NCI-H69 (cell line): ENCODE data around the gene RNF25.

ENCODE experiments used
- DNase-seq: peaks from one replicate; lab custom pipeline; 2025; lab: John Stamatoyannopoulos, UW

The RNF25 gene

GRCh38 chr2:218679119-218679518 lies 7.3 kb upstream of the RNF25 start:
- DNase-seq, result no peak

- no peak for DNase-seq
These were observed 627 bp downstream of the RNF25 start for GRCh38 chr2:218671097-218671653.

GRCh38 chr2:218664653-218665052 lies 7.1 kb downstream of the RNF25 start:
- DNase-seq, result no peak

- DNase-seq, result no peak
These were observed 7.9 kb downstream of the RNF25 start for GRCh38 chr2:218663901-218664300.

GRCh38 chr2:218662827-218663226 lies 9.0 kb downstream of the RNF25 start:
- no peak for DNase-seq

GRCh38 chr2:218662377-218662776 lies 9.4 kb downstream of the RNF25 start:
- DNase-seq, result no peak

- DNase-seq, result no peak
These were observed 11.8 kb downstream of the RNF25 start for GRCh38 chr2:218659988-218660358.

GRCh38 chr2:218659258-218659987 lies 12.4 kb downstream of the RNF25 start, which contains the start of the genes BCS1L and ZNF142:
Gene BCS1L (plus strand): TSS chr2:218659683. CDS start chr2:218660988, 1,305 bp downstream.
Gene ZNF142 (minus strand): TSS chr2:218659623. CDS start chr2:218656429, 3,194 bp downstream.
- DNase-seq, result peak; percentile 92

- DNase-seq, result peak; percentile 65
These were observed 13.0 kb downstream of the RNF25 start for GRCh38 chr2:218658671-218659257.

- no peak for DNase-seq
These were observed 16.1 kb downstream of the RNF25 start for GRCh38 chr2:218655751-218656150.

- DNase-seq, result no peak
These were observed 23.1 kb downstream of the RNF25 start for GRCh38 chr2:218648787-218649100.

GRCh38 chr2:218648088-218648786 lies 23.6 kb downstream of the RNF25 start:
- DNase-seq, result peak; percentile 33

GRCh38 chr2:218645126-218645525 lies 26.7 kb downstream of the RNF25 start:
- DNase-seq, result no peak

- DNase-seq, result no peak
These were observed 27.1 kb downstream of the RNF25 start for GRCh38 chr2:218644721-218645120.

- no peak for DNase-seq
These were observed 28.0 kb downstream of the RNF25 start for GRCh38 chr2:218643751-218644310.

- no peak for DNase-seq
These were observed 29.0 kb downstream of the RNF25 start for GRCh38 chr2:218642786-218643185.

GRCh38 chr2:218642121-218642656 lies 29.6 kb downstream of the RNF25 start:
- no peak for DNase-seq

- DNase-seq, result no peak
These were observed 33.4 kb downstream of the RNF25 start for GRCh38 chr2:218638372-218638771.

- DNase-seq, result no peak
These were observed 36.1 kb downstream of the RNF25 start for GRCh38 chr2:218635719-218636118.

GRCh38 chr2:218631837-218632236 lies 40.0 kb downstream of the RNF25 start:
- DNase-seq, result peak; percentile 19

GRCh38 chr2:218627939-218628338 lies 43.9 kb downstream of the RNF25 start:
- no peak for DNase-seq

GRCh38 chr2:218626369-218626768 lies 45.4 kb downstream of the RNF25 start:
- no peak for DNase-seq
